GM23248 (cell line): ENCODE data around the gene DNAI1.

Source experiments
- EZH2 ChIP-seq: fragments of 200-600 bp; sonication (generic); IDR thresholded peaks from 2 replicates; pipeline ENCODE4 v1.6.1; 2018; ENCODE audit warnings: antibody characterized with exemption, mild to moderate bottlenecking; ENCODE audit not compliant: insufficient read depth, poor library complexity, severe bottlenecking
- EZH2phosphoT487 ChIP-seq: fragments of 200-600 bp; sonication (generic); IDR thresholded peaks from 2 replicates; pipeline ENCODE4 v1.6.1; 2018; ENCODE audit warnings: antibody characterized with exemption, moderate library complexity, mild to moderate bottlenecking, low read depth; ENCODE audit not compliant: insufficient read depth

DNA sequence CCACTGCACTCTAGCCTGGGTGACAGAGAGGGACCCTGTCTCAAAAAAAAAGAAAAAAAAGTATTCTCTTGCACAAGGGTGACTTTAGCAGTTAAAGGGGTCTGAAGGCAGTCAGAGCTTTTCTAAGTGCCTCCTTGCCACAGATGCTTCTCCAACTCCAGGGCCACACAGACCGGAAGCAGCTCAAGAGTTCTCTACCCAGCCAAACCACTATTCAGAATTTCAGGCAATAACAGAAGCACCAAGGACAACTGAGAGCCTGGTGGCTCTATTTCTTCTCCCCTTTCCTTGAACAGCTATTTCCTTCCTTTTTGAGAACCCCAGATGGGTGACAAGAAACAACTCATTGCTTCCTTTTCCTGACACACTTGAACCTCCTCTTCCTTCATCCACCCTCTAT is 2.5 kb upstream of the DNAI1 start:
- TF ChIP-seq EZH2 (no peak), EZH2phosphoT487 (no peak)
